ENCODE results near the gene ANO10. TPM values are rescaled to one million over a fixed set of nuclear protein-coding genes. Genes with fewer than 3 reads are reported as not detected.

Gene ANO10
- total and polyA plus RNA-seq, 11 donors, result 8.3 to 29.8 (median 15.8) TPM

- no peak overlapping the region for H3K4me3 ChIP-seq
- H3K4me1 ChIP-seq, result peaks cover 0 to 12% (median 0%) of the 10 kb centered on the region in 12 donors
- H3K27ac ChIP-seq, result no peak overlapping the region
- DNase-seq, result no peak
- no peak for ATAC-seq
- intact Hi-C loops (cut with DNase I), result no loop called here
- WGBS, 4 donors, result 77 to 87% (median 80%) methylated on average over 2 of the region's 2 CpGs
- peaks cover 0 to 7% (median 0%) of the 10 kb centered on the region in 9 donors for H3K36me3 ChIP-seq
- H3K9me3 ChIP-seq, result peaks cover 0 to 22% (median 7%) of the 10 kb centered on the region in 12 donors
- TF ChIP-seq POLR2A (IDR thresholded peaks at IDR 0.05) (no peak), CTCF (IDR thresholded peaks at IDR 0.05) (no peak)
- H3K27me3 ChIP-seq, result no peaks in the 10 kb centered on the region
Measured at GRCh38 chr3:43434431-43434830, 187.4 kb downstream of the ANO10 start.

- no peaks in the 10 kb centered on the region for H3K27me3 ChIP-seq
- no peak for ATAC-seq
- intact Hi-C loops (cut with DNase I), result no loop called here
- H3K27ac ChIP-seq, result no peak overlapping the region
- no peak overlapping the region for H3K4me3 ChIP-seq
- DNase-seq, result no peak
- peaks cover 0 to 7% (median 0%) of the 10 kb centered on the region in 9 donors for H3K36me3 ChIP-seq
- peaks cover 0 to 12% (median 0%) of the 10 kb centered on the region in 12 donors for H3K4me1 ChIP-seq
- H3K9me3 ChIP-seq, result peaks cover 0 to 4% (median 0%) of the 10 kb centered on the region in 12 donors
- TF ChIP-seq CTCF (IDR thresholded peaks at IDR 0.05) (no peak), POLR2A (IDR thresholded peaks at IDR 0.05) (no peak)
- WGBS, 4 donors, result 86 to 98% (median 92%) methylated on average over 2 of the region's 2 CpGs
Measured at GRCh38 chr3:43432462-43432861, 189.3 kb downstream of the ANO10 start.

- no peak for TF ChIP-seq POLR2A (IDR thresholded peaks at IDR 0.05)
- TF ChIP-seq CTCF (IDR thresholded peaks at IDR 0.05), result no peak
- no peaks in the 10 kb centered on the region for H3K27me3 ChIP-seq
- peaks cover 0 to 12% (median 0%) of the 10 kb centered on the region in 12 donors for H3K9me3 ChIP-seq
- DNase-seq (peak in 4 of 5 donors; percentile 73 to 88 (median 78)), ATAC-seq (peak; percentile 94 to 98 (median 97))
- WGBS, 4 donors, result 30 to 42% (median 37%) methylated on average over 1 of the region's 1 CpG
- H3K4me1 ChIP-seq, result peaks cover 0 to 43% (median 14%) of the 10 kb centered on the region in 12 donors
- intact Hi-C loops (cut with DNase I), result loop anchor here in 2 of 10 donors (5.0 to 10.0 kb wide), 2 partner anchors 132 to 139 kb away; partner anchors contain the start of gene SNRK (in 1 of the 2)
- H3K4me3 ChIP-seq, result no peak overlapping the region
- no peaks in the 10 kb centered on the region for H3K36me3 ChIP-seq
- peak overlapping the region; percentile 70 to 95 (median 84) for H3K27ac ChIP-seq
Measured at GRCh38 chr3:43426388-43426787, 195.4 kb downstream of the ANO10 start.

GRCh38 chr3:43425829-43426228 lies 196.0 kb downstream of the ANO10 start:
- no peaks in the 10 kb centered on the region for H3K36me3 ChIP-seq
- WGBS, 4 donors, result 71 to 79% (median 76%) methylated on average over 4 of the region's 4 CpGs
- peak in 1 of 4 donors; percentile 9 for ATAC-seq

More at GRCh38 chr3:43425829-43426228, 196.0 kb downstream of the ANO10 start:
- TF ChIP-seq POLR2A (IDR thresholded peaks at IDR 0.05) (no peak), CTCF (IDR thresholded peaks at IDR 0.05) (no peak)
- intact Hi-C loops (cut with DNase I), result loop anchor here in 2 of 10 donors (5.0 to 10.0 kb wide), 2 partner anchors 131 to 139 kb away; partner anchors contain the start of gene SNRK (in 1 of the 2)
- H3K27ac ChIP-seq, result peak overlapping the region; percentile 70 to 95 (median 84)
- no peak overlapping the region for H3K4me3 ChIP-seq
- H3K9me3 ChIP-seq, result peaks cover 0 to 12% (median 0%) of the 10 kb centered on the region in 12 donors
- peaks cover 0 to 43% (median 14%) of the 10 kb centered on the region in 12 donors for H3K4me1 ChIP-seq
- no peak for DNase-seq
- no peaks in the 10 kb centered on the region for H3K27me3 ChIP-seq

Measured in heart left ventricle (tissue), 16 donors.